Natural killer cell (primary cell): Measurements from ENCODE around the gene ZNF106. TPM values are rescaled to one million over a fixed set of nuclear protein-coding genes. Genes with fewer than 3 reads are reported as not detected.

Experiments used
- ATAC-seq, 3 donors: fragments of 150-1000 bp in 2 of 3; fragments of 200-7000 bp in 1 of 3; cut with Tn5 transposase; 1 replicate in 1 of 3; 2 replicates in 2 of 3; pipeline ENCODE4 v1.10.0; 2021; ENCODE audit warnings: mild to moderate bottlenecking in 2 of 3, moderate library complexity in 2 of 3
- DNase-seq, 2 donors: peaks; one replicate each; pipeline versions ENCODE4 v3.0.0 to v3.0.0-alpha.2; 2013 to 2021; ENCODE audit warnings: mixed read lengths in 1 of 2
- H3K27ac ChIP-seq: one replicate; pipeline ENCODE4 v1.5.1; 2013; ENCODE audit warnings: mild to moderate bottlenecking, low read length
- H3K27me3 ChIP-seq: one replicate; pipeline ENCODE4 v1.6.1; 2013; ENCODE audit warnings: low read length; ENCODE audit not compliant: control insufficient read depth, insufficient read depth
- H3K36me3 ChIP-seq: one replicate; pipeline ENCODE4 v1.6.1; 2013; ENCODE audit warnings: low read length; ENCODE audit not compliant: control insufficient read depth, insufficient read depth
- H3K4me1 ChIP-seq: one replicate; pipeline ENCODE4 v1.6.1; 2013; ENCODE audit warnings: low read length; ENCODE audit not compliant: control insufficient read depth, insufficient read depth
- H3K4me3 ChIP-seq: one replicate; pipeline ENCODE4 v1.5.1; 2013; ENCODE audit warnings: low read length
- H3K9me3 ChIP-seq: one replicate; pipeline ENCODE4 v1.6.1; 2013; ENCODE audit warnings: low read length; ENCODE audit not compliant: control insufficient read depth, insufficient read depth
- H3K27ac Mint-ChIP-seq, 2 donors: one replicate each; pipeline ENCODE4 v1.8.0; 2022; ENCODE audit warnings: mild to moderate bottlenecking in 2 of 2, mixed read lengths in 2 of 2, moderate library complexity in 1 of 2
- H3K27me3 Mint-ChIP-seq, 2 donors: one replicate each; pipeline ENCODE4 v1.8.0; 2022; ENCODE audit warnings: low read depth in 2 of 2, mixed read lengths in 2 of 2
- H3K36me3 Mint-ChIP-seq: one replicate; pipeline ENCODE4 v1.8.0; 2022; ENCODE audit warnings: mixed read lengths
- H3K4me1 Mint-ChIP-seq, 2 donors: one replicate each; pipeline ENCODE4 v1.8.0; 2022; ENCODE audit warnings: mixed read lengths in 2 of 2
- H3K4me3 Mint-ChIP-seq: one replicate; pipeline ENCODE4 v1.8.0; 2022; ENCODE audit warnings: mild to moderate bottlenecking, moderate library complexity, mixed read lengths
- H3K9me3 Mint-ChIP-seq, 2 donors: one replicate each; pipeline ENCODE4 v1.8.0; 2022; ENCODE audit warnings: mixed read lengths in 2 of 2
- CTCF ChIP-seq: fragments of 200-600 bp; IDR thresholded peaks from one replicate; pipeline ENCODE4 v1.8.0; 2022; ENCODE audit warnings: antibody characterized with exemption
- WGBS: methylation state at CpG from one replicate; pipeline ENCODE4 v1.1.7; 2013; ENCODE audit warnings: missing lambda C conversion rate; ENCODE audit not compliant: insufficient coverage; 5-methylcytosine and 5-hydroxymethylcytosine counted together
- intact Hi-C: fragments of 100-400 bp; cut with micrococcal nuclease; formaldehyde crosslinking; loops from one replicate; pipeline ENCODE4 v1.14.2; 2022
- total RNA-seq, 4 donors: library from RNA; stranded (reverse); fragments of 120-200 nt in 1 of 4; gene quantifications; one replicate each; pipeline versions ENCODE4 v1.2.3 to v1.2.4, GENCODE V29; 2013 to 2022

The ZNF106 gene
- total RNA-seq, 3 donors from 2014 or later (not counting 1 experiment from before 2014, with no cell fraction given) = 39.6 to 53.1 (median 52.2) TPM

GRCh38 chr15:42447599-42447998, 43.3 kb downstream of the ZNF106 start:
- Histone ChIP-seq H3K36me3 (peaks cover 68% of the 10 kb centered on the region), H3K4me1 (no peaks in the 10 kb centered on the region), H3K4me3 (no peak overlapping the region), H3K27me3 (no peaks in the 10 kb centered on the region), H3K9me3 (no peaks in the 10 kb centered on the region), H3K27ac (no peak overlapping the region)
- DNase-seq = no peak
- Mint-ChIP-seq H3K4me3 (no peak overlapping the region), H3K4me1 (peaks cover 0 to 7% of the 10 kb centered on the region in 2 donors), H3K27me3 (no peaks in the 10 kb centered on the region), H3K36me3 (peaks cover 21% of the 10 kb centered on the region), H3K9me3 (no peaks in the 10 kb centered on the region), H3K27ac (no peak overlapping the region)
- intact Hi-C loops = no loop called here
- ATAC-seq = no peak
- TF ChIP-seq CTCF = no peak
- 93% methylated on average over 2 of the region's 2 CpGs for WGBS

- intact Hi-C loops = no loop called here
- peaks cover 0 to 7% of the 10 kb centered on the region in 2 donors for H3K4me1 Mint-ChIP-seq
- peaks cover 69% of the 10 kb centered on the region for H3K36me3 ChIP-seq
- no peaks in the 10 kb centered on the region for H3K27me3 ChIP-seq
- DNase-seq (no peak), ATAC-seq (no peak)
- H3K27me3 Mint-ChIP-seq = no peaks in the 10 kb centered on the region
- H3K27ac Mint-ChIP-seq = no peak overlapping the region
- no peak for TF ChIP-seq CTCF
- no peak overlapping the region for H3K4me3 ChIP-seq
- H3K36me3 Mint-ChIP-seq = peaks cover 14% of the 10 kb centered on the region
- no peaks in the 10 kb centered on the region for H3K4me1 ChIP-seq
- no peak overlapping the region for H3K4me3 Mint-ChIP-seq
- no peaks in the 10 kb centered on the region for H3K9me3 Mint-ChIP-seq
- no peak overlapping the region for H3K27ac ChIP-seq
- H3K9me3 ChIP-seq = no peaks in the 10 kb centered on the region
Observed at GRCh38 chr15:42445551-42445950, 45.4 kb downstream of the ZNF106 start.

- intact Hi-C loops = no loop called here
- peaks cover 62% of the 10 kb centered on the region for H3K36me3 ChIP-seq
- H3K4me1 Mint-ChIP-seq = peaks cover 0 to 7% of the 10 kb centered on the region in 2 donors
- no peak for DNase-seq
- no peak overlapping the region for H3K4me3 Mint-ChIP-seq
- H3K27me3 ChIP-seq = no peaks in the 10 kb centered on the region
- no peaks in the 10 kb centered on the region for H3K9me3 Mint-ChIP-seq
- H3K27ac Mint-ChIP-seq = no peak overlapping the region
- no peak overlapping the region for H3K4me3 ChIP-seq
- H3K27me3 Mint-ChIP-seq = no peaks in the 10 kb centered on the region
- 96% methylated on average over 5 of the region's 5 CpGs for WGBS
- peaks cover 14% of the 10 kb centered on the region for H3K36me3 Mint-ChIP-seq
- ATAC-seq = no peak
- no peaks in the 10 kb centered on the region for H3K4me1 ChIP-seq
- H3K9me3 ChIP-seq = no peaks in the 10 kb centered on the region
- TF ChIP-seq CTCF = no peak
- no peak overlapping the region for H3K27ac ChIP-seq
Observed at GRCh38 chr15:42444415-42445063, 46.4 kb downstream of the ZNF106 start.
